B cell (primary cell): Measurements from ENCODE around the gene S100A4.
"Not testable (repeated sequence)": the region's sequence is repeated elsewhere in the genome, so short reads cannot be mapped to it uniquely, and the experiment has no call there.

ENCODE experiments used
- EZH2 ChIP-seq: IDR thresholded peaks from 2 replicates; pipeline ENCODE4 v1.6.1; 2012; ENCODE audit warnings: borderline replicate concordance, low read depth, mild to moderate bottlenecking, moderate library complexity, low read length; ENCODE audit not compliant: insufficient read depth, poor library complexity, severe bottlenecking
- TF ChIP-seq, protein P1 (sequence below): fragments of 200-600 bp; IDR thresholded peaks from one replicate; pipeline ENCODE4 v1.8.0; 2022; ENCODE audit warnings: antibody characterized with exemption, mild to moderate bottlenecking

DNA sequence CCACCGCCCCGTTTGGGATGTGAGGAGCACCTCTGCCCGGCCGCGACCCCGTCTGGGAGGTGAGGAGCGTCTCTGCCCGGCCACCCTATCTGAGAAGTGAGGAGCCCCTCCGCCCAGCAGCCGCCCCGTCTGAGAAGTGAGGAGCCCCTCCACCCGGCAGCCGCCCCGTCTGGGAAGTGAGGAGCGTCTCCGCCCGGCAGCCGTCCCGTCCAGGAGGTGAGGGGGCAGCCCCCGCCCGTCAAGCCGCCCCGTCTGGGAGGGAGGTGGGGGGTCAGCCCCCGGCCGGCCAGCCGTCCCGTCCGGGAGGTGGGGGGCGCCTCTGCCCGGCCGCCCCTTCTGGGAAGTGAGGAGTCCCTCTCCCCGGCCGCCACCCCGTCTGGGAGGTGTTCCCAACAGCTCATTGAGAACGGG lies 29.5 kb upstream of the S100A4 start:
- TF ChIP-seq, protein P1, sequence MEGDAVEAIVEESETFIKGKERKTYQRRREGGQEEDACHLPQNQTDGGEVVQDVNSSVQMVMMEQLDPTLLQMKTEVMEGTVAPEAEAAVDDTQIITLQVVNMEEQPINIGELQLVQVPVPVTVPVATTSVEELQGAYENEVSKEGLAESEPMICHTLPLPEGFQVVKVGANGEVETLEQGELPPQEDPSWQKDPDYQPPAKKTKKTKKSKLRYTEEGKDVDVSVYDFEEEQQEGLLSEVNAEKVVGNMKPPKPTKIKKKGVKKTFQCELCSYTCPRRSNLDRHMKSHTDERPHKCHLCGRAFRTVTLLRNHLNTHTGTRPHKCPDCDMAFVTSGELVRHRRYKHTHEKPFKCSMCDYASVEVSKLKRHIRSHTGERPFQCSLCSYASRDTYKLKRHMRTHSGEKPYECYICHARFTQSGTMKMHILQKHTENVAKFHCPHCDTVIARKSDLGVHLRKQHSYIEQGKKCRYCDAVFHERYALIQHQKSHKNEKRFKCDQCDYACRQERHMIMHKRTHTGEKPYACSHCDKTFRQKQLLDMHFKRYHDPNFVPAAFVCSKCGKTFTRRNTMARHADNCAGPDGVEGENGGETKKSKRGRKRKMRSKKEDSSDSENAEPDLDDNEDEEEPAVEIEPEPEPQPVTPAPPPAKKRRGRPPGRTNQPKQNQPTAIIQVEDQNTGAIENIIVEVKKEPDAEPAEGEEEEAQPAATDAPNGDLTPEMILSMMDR, result not testable (repeated sequence)
- TF ChIP-seq EZH2, result not testable (repeated sequence)
